Astrocyte of the cerebellum (primary cell): Measurements from ENCODE around the gene DPEP2NB.
"Not testable (repeated sequence)": the region's sequence is repeated elsewhere in the genome, so short reads cannot be mapped to it uniquely, and the experiment has no call there.

Experiments used
- DNase-seq: peaks from one replicate; pipeline ENCODE4 v3.0.0-alpha.2; 2011; ENCODE audit warnings: low read depth
- H3K4me3 ChIP-seq: 2 replicates; pipeline ENCODE4 v1.5.1; 2011; ENCODE audit warnings: mild to moderate bottlenecking, low read depth, low read length, moderate library complexity
- CTCF ChIP-seq: IDR thresholded peaks from 2 replicates; pipeline ENCODE4 v1.5.1; 2012; ENCODE audit warnings: low read length, low read depth, moderate library complexity, mild to moderate bottlenecking; ENCODE audit errors: missing control alignments
- in situ Hi-C: cut with HindIII; loops from 2 replicates; pipeline ENCODE4 v1.10.0; 2017; ENCODE audit warnings: low sequenced_read_pairs

DPEP2NB gene

GRCh38 chr16:68035227-68035626, 19.5 kb upstream of the DPEP2NB start:
- no peak overlapping the region for H3K4me3 ChIP-seq
- no peak for TF ChIP-seq CTCF
- in situ Hi-C loops, result no loop called here
- DNase-seq, result no peak

- in situ Hi-C loops, result no loop called here
- no peak overlapping the region for H3K4me3 ChIP-seq
- TF ChIP-seq CTCF, result no peak
- no peak for DNase-seq
Measured at GRCh38 chr16:68033101-68033500, 17.4 kb upstream of the DPEP2NB start.

- no peak for TF ChIP-seq CTCF
- in situ Hi-C loops, result no loop called here
- H3K4me3 ChIP-seq, result no peak overlapping the region
- no peak for DNase-seq
Measured at GRCh38 chr16:68031951-68032350, 16.2 kb upstream of the DPEP2NB start.

GRCh38 chr16:68030108-68030507, 14.4 kb upstream of the DPEP2NB start:
- in situ Hi-C loops, H3K4me3 ChIP-seq, DNase-seq: not testable (repeated sequence)

GRCh38 chr16:68028996-68029395, 13.3 kb upstream of the DPEP2NB start:
- in situ Hi-C loops, result no loop called here
- no peak for DNase-seq
- no peak for TF ChIP-seq CTCF
- no peak overlapping the region for H3K4me3 ChIP-seq

GRCh38 chr16:68022728-68023537, 7.2 kb upstream of the DPEP2NB start, which contains the start of the genes DDX28 and DUS2:
DDX28 (minus strand) TSS chr16:68023232; CDS start chr16:68023202, 30 bp downstream.
DUS2 (plus strand) TSS chr16:68023284; CDS start chr16:68038024, 14,740 bp downstream.
- H3K4me3 ChIP-seq, result peak within 1 kb of the TSS; percentile 98
- peak; percentile 84 for DNase-seq
- in situ Hi-C loops, result loop anchor here (25.0 kb wide), 1 partner anchor 111 kb away; no protein-coding TSS in a partner anchor
- no peak for TF ChIP-seq CTCF

- DNase-seq, result no peak
- in situ Hi-C loops, result loop anchor here (25.0 kb wide), 1 partner anchor 110 kb away; no protein-coding TSS in a partner anchor
- H3K4me3 ChIP-seq, result peak overlapping the region; percentile 98
- TF ChIP-seq CTCF, result no peak
Measured at GRCh38 chr16:68022278-68022727, 6.6 kb upstream of the DPEP2NB start.
